ENCODE data around the gene CST9.

Gene CST9

GRCh38 chr20:23605867-23606651 lies at the start of gene CST9:
Gene CST9 (minus strand): TSS chr20:23605917. CDS start chr20:23605864, 53 bp downstream.
- DNase-seq (ENCODE audit: low read depth), result no peak

- DNase-seq (ENCODE audit: low read depth), result no peak
Observed at GRCh38 chr20:23654717-23655116, 49.0 kb upstream of the CST9 start.

- DNase-seq (ENCODE audit: low read depth), result no peak
Observed at GRCh38 chr20:23654000-23654399, 48.3 kb upstream of the CST9 start.

- no peak for DNase-seq (ENCODE audit: low read depth)
Observed at GRCh38 chr20:23653400-23653938, 47.8 kb upstream of the CST9 start.

GRCh38 chr20:23652926-23653325 lies 47.2 kb upstream of the CST9 start:
- DNase-seq (ENCODE audit: low read depth), result no peak

- DNase-seq (ENCODE audit: low read depth), result no peak
Observed at GRCh38 chr20:23652371-23652770, 46.7 kb upstream of the CST9 start.

GRCh38 chr20:23651117-23651516 lies 45.4 kb upstream of the CST9 start:
- no peak for DNase-seq (ENCODE audit: low read depth)

- no peak for DNase-seq (ENCODE audit: low read depth)
Observed at GRCh38 chr20:23649830-23650417, 44.2 kb upstream of the CST9 start.

- DNase-seq (ENCODE audit: low read depth), result no peak
Observed at GRCh38 chr20:23649242-23649641, 43.5 kb upstream of the CST9 start.

GRCh38 chr20:23647346-23647745 lies 41.6 kb upstream of the CST9 start:
- no peak for DNase-seq (ENCODE audit: low read depth)

- DNase-seq (ENCODE audit: low read depth), result no peak
Observed at GRCh38 chr20:23646106-23646873, 40.6 kb upstream of the CST9 start.

- no peak for DNase-seq (ENCODE audit: low read depth)
Observed at GRCh38 chr20:23645575-23645974, 39.9 kb upstream of the CST9 start.

- DNase-seq (ENCODE audit: low read depth), result no peak
Observed at GRCh38 chr20:23644164-23644563, 38.4 kb upstream of the CST9 start.

GRCh38 chr20:23643659-23644058 lies 37.9 kb upstream of the CST9 start:
- no peak for DNase-seq (ENCODE audit: low read depth)

- DNase-seq (ENCODE audit: low read depth), result no peak
Observed at GRCh38 chr20:23641936-23642751, 36.4 kb upstream of the CST9 start.

GRCh38 chr20:23640671-23641667 lies 35.3 kb upstream of the CST9 start:
- no peak for DNase-seq (ENCODE audit: low read depth)

GRCh38 chr20:23640018-23640601 lies 34.4 kb upstream of the CST9 start:
- DNase-seq (ENCODE audit: low read depth), result no peak

- no peak for DNase-seq (ENCODE audit: low read depth)
Observed at GRCh38 chr20:23639490-23639958, 33.8 kb upstream of the CST9 start.

- no peak for DNase-seq (ENCODE audit: low read depth)
Observed at GRCh38 chr20:23638309-23638708, 32.6 kb upstream of the CST9 start.
